ENCODE results near the gene AKIP1. TPM values are rescaled to one million over a fixed set of nuclear protein-coding genes. Genes with fewer than 3 reads are reported as not detected.
"Not testable (repeated sequence)": the region's sequence is repeated elsewhere in the genome, so short reads cannot be mapped to it uniquely, and the experiment has no call there.

Gene AKIP1
- total RNA-seq, 1 experiment from 2014 or later: 15.1 TPM

- no peaks in the 10 kb centered on the region for H4K20me1 ChIP-seq (ENCODE audit: insufficient read depth, low read depth, low read length)
- no peak overlapping the region for H2AFZ ChIP-seq (ENCODE audit: low read length)
- no peaks in the 10 kb centered on the region for H3K9me3 ChIP-seq (ENCODE audit: low read length)
- no peak for DNase-seq
- no peak overlapping the region for H3K27ac ChIP-seq (ENCODE audit: low read length)
- no peak overlapping the region for H3K9ac ChIP-seq (ENCODE audit: low read length)
- H3K4me1 ChIP-seq (ENCODE audit: low read length): no peaks in the 10 kb centered on the region
- no peak overlapping the region for H3K4me3 ChIP-seq (ENCODE audit: low read length)
- H3K27me3 ChIP-seq (ENCODE audit: low read length): no peaks in the 10 kb centered on the region
- H3K9me2 ChIP-seq (replicated peaks; ENCODE audit: insufficient read depth, low read length): no peaks in the 10 kb centered on the region
- no peaks in the 10 kb centered on the region for H3K79me2 ChIP-seq (ENCODE audit: low read length)
- H3K36me3 ChIP-seq (ENCODE audit: insufficient read depth, low read length): no peaks in the 10 kb centered on the region
- H3K4me2 ChIP-seq (ENCODE audit: low read depth, low read length, poor library complexity, severe bottlenecking): no peak overlapping the region
These were observed 39.0 kb upstream of the AKIP1 start for GRCh38 chr11:8871962-8872361.

GRCh38 chr11:8873741-8874405 is 37.1 kb upstream of the AKIP1 start:
- Histone ChIP-seq H3K4me1 (ENCODE audit: low read length) (no peaks in the 10 kb centered on the region), H3K9ac (ENCODE audit: low read length) (no peak overlapping the region), H3K27ac (ENCODE audit: low read length) (no peak overlapping the region), H4K20me1 (ENCODE audit: insufficient read depth, low read depth, low read length) (no peaks in the 10 kb centered on the region), H3K27me3 (ENCODE audit: low read length) (no peaks in the 10 kb centered on the region), H3K4me2 (ENCODE audit: low read depth, low read length, poor library complexity, severe bottlenecking) (no peak overlapping the region), H3K79me2 (ENCODE audit: low read length) (no peaks in the 10 kb centered on the region), H3K9me3 (ENCODE audit: low read length) (no peaks in the 10 kb centered on the region), H3K9me2 (replicated peaks; ENCODE audit: insufficient read depth, low read length) (no peaks in the 10 kb centered on the region), H2AFZ (ENCODE audit: low read length) (no peak overlapping the region), H3K36me3 (ENCODE audit: insufficient read depth, low read length) (no peaks in the 10 kb centered on the region), H3K4me3 (ENCODE audit: low read length) (no peak overlapping the region)
- no peak for DNase-seq

GRCh38 chr11:8878771-8879170 is 32.2 kb upstream of the AKIP1 start:
- Histone ChIP-seq H3K27ac (ENCODE audit: low read length) (no peak overlapping the region), H3K79me2 (ENCODE audit: low read length) (no peaks in the 10 kb centered on the region), H3K27me3 (ENCODE audit: low read length) (no peaks in the 10 kb centered on the region)

GRCh38 chr11:8881585-8881984 is 29.4 kb upstream of the AKIP1 start:
- H3K4me3 ChIP-seq (ENCODE audit: low read length); H3K9ac ChIP-seq (ENCODE audit: low read length); H3K9me3 ChIP-seq (ENCODE audit: low read length); H4K20me1 ChIP-seq (ENCODE audit: insufficient read depth, low read depth, low read length); H3K27me3 ChIP-seq (ENCODE audit: low read length); H3K4me1 ChIP-seq (ENCODE audit: low read length); H3K36me3 ChIP-seq (ENCODE audit: insufficient read depth, low read length); H3K79me2 ChIP-seq (ENCODE audit: low read length); H2AFZ ChIP-seq (ENCODE audit: low read length); H3K4me2 ChIP-seq (ENCODE audit: low read depth, low read length, poor library complexity, severe bottlenecking); H3K9me2 ChIP-seq (replicated peaks; ENCODE audit: insufficient read depth, low read length); H3K27ac ChIP-seq (ENCODE audit: low read length); DNase-seq: not testable (repeated sequence)

More at GRCh38 chr11:8878771-8879170, 32.2 kb upstream of the AKIP1 start:
- H4K20me1 ChIP-seq (ENCODE audit: insufficient read depth, low read depth, low read length): no peaks in the 10 kb centered on the region
- no peak overlapping the region for H3K9ac ChIP-seq (ENCODE audit: low read length)
- no peak overlapping the region for H3K4me3 ChIP-seq (ENCODE audit: low read length)
- no peak for DNase-seq
- no peaks in the 10 kb centered on the region for H3K9me3 ChIP-seq (ENCODE audit: low read length)
- no peak overlapping the region for H3K4me2 ChIP-seq (ENCODE audit: low read depth, low read length, poor library complexity, severe bottlenecking)
- H3K36me3 ChIP-seq (ENCODE audit: insufficient read depth, low read length): no peaks in the 10 kb centered on the region
- H3K9me2 ChIP-seq (replicated peaks; ENCODE audit: insufficient read depth, low read length): no peaks in the 10 kb centered on the region
- no peak overlapping the region for H2AFZ ChIP-seq (ENCODE audit: low read length)
- no peaks in the 10 kb centered on the region for H3K4me1 ChIP-seq (ENCODE audit: low read length)

- H3K9ac ChIP-seq (ENCODE audit: low read length): no peak overlapping the region
- H3K27me3 ChIP-seq (ENCODE audit: low read length): no peaks in the 10 kb centered on the region
- H3K4me1 ChIP-seq (ENCODE audit: low read length): no peaks in the 10 kb centered on the region
- H4K20me1 ChIP-seq (ENCODE audit: insufficient read depth, low read depth, low read length): no peaks in the 10 kb centered on the region
- DNase-seq: no peak
- no peaks in the 10 kb centered on the region for H3K79me2 ChIP-seq (ENCODE audit: low read length)
- H3K9me3 ChIP-seq (ENCODE audit: low read length): no peaks in the 10 kb centered on the region
- H3K4me3 ChIP-seq (ENCODE audit: low read length): no peak overlapping the region
- H3K9me2 ChIP-seq (replicated peaks; ENCODE audit: insufficient read depth, low read length): no peaks in the 10 kb centered on the region
- H2AFZ ChIP-seq (ENCODE audit: low read length): no peak overlapping the region
- H3K36me3 ChIP-seq (ENCODE audit: insufficient read depth, low read length): no peaks in the 10 kb centered on the region
- H3K4me2 ChIP-seq (ENCODE audit: low read depth, low read length, poor library complexity, severe bottlenecking): no peak overlapping the region
- no peak overlapping the region for H3K27ac ChIP-seq (ENCODE audit: low read length)
These were observed 24.7 kb upstream of the AKIP1 start for GRCh38 chr11:8886322-8886721.

- DNase-seq; H3K4me3 ChIP-seq (ENCODE audit: low read length); H2AFZ ChIP-seq (ENCODE audit: low read length); H3K79me2 ChIP-seq (ENCODE audit: low read length); H3K36me3 ChIP-seq (ENCODE audit: insufficient read depth, low read length); H4K20me1 ChIP-seq (ENCODE audit: insufficient read depth, low read depth, low read length); H3K4me2 ChIP-seq (ENCODE audit: low read depth, low read length, poor library complexity, severe bottlenecking); H3K9ac ChIP-seq (ENCODE audit: low read length); H3K9me3 ChIP-seq (ENCODE audit: low read length); H3K4me1 ChIP-seq (ENCODE audit: low read length); H3K27ac ChIP-seq (ENCODE audit: low read length); H3K27me3 ChIP-seq (ENCODE audit: low read length); H3K9me2 ChIP-seq (replicated peaks; ENCODE audit: insufficient read depth, low read length): not testable (repeated sequence)
These were observed 19.8 kb upstream of the AKIP1 start for GRCh38 chr11:8891185-8891584.

- Histone ChIP-seq H3K79me2 (ENCODE audit: low read length) (no peaks in the 10 kb centered on the region), H3K4me1 (ENCODE audit: low read length) (no peaks in the 10 kb centered on the region), H4K20me1 (ENCODE audit: insufficient read depth, low read depth, low read length) (no peaks in the 10 kb centered on the region), H3K4me2 (ENCODE audit: low read depth, low read length, poor library complexity, severe bottlenecking) (no peak overlapping the region), H2AFZ (ENCODE audit: low read length) (no peak overlapping the region), H3K27me3 (ENCODE audit: low read length) (no peaks in the 10 kb centered on the region), H3K27ac (ENCODE audit: low read length) (no peak overlapping the region), H3K9me2 (replicated peaks; ENCODE audit: insufficient read depth, low read length) (no peaks in the 10 kb centered on the region), H3K9me3 (ENCODE audit: low read length) (peaks cover 11% of the 10 kb centered on the region), H3K9ac (ENCODE audit: low read length) (no peak overlapping the region), H3K36me3 (ENCODE audit: insufficient read depth, low read length) (no peaks in the 10 kb centered on the region), H3K4me3 (ENCODE audit: low read length) (no peak overlapping the region)
- DNase-seq: peak; percentile 20
These were observed 11.8 kb upstream of the AKIP1 start for GRCh38 chr11:8899119-8899753.

- Histone ChIP-seq H3K27ac (ENCODE audit: low read length) (no peak overlapping the region), H3K9me3 (ENCODE audit: low read length) (no peaks in the 10 kb centered on the region), H2AFZ (ENCODE audit: low read length) (no peak overlapping the region), H3K27me3 (ENCODE audit: low read length) (no peaks in the 10 kb centered on the region), H3K36me3 (ENCODE audit: insufficient read depth, low read length) (no peaks in the 10 kb centered on the region), H3K79me2 (ENCODE audit: low read length) (no peaks in the 10 kb centered on the region), H3K9ac (ENCODE audit: low read length) (no peak overlapping the region), H4K20me1 (ENCODE audit: insufficient read depth, low read depth, low read length) (no peaks in the 10 kb centered on the region), H3K9me2 (replicated peaks; ENCODE audit: insufficient read depth, low read length) (no peaks in the 10 kb centered on the region), H3K4me2 (ENCODE audit: low read depth, low read length, poor library complexity, severe bottlenecking) (no peak overlapping the region), H3K4me3 (ENCODE audit: low read length) (no peak overlapping the region), H3K4me1 (ENCODE audit: low read length) (peaks cover 12% of the 10 kb centered on the region)
- DNase-seq: peak; percentile 36
These were observed 5.3 kb upstream of the AKIP1 start for GRCh38 chr11:8905528-8906165.

All from Karpas-422 (cell line).